Peyer's patch (tissue), 4 donors: ENCODE data around the gene PWWP2B.

ENCODE experiments used
- CTCF ChIP-seq, 6 experiments: fragments of 450-650 bp in 4 of 6; fragments of 200-600 bp in 2 of 6; sonication (generic) in 1 of 6; IDR thresholded peaks; one replicate each; pipeline ENCODE4 v1.5.1; 2017 to 2019; ENCODE audit warnings: antibody characterized with exemption in 6 of 6, mild to moderate bottlenecking in 3 of 6, moderate library complexity in 1 of 6
- POLR2A ChIP-seq, 2 donors: fragments of 450-650 bp; IDR thresholded peaks; one replicate each; pipeline ENCODE4 v1.5.1; 2017; ENCODE audit warnings: antibody characterized with exemption in 2 of 2, mild to moderate bottlenecking in 2 of 2, moderate library complexity in 2 of 2

DNA sequence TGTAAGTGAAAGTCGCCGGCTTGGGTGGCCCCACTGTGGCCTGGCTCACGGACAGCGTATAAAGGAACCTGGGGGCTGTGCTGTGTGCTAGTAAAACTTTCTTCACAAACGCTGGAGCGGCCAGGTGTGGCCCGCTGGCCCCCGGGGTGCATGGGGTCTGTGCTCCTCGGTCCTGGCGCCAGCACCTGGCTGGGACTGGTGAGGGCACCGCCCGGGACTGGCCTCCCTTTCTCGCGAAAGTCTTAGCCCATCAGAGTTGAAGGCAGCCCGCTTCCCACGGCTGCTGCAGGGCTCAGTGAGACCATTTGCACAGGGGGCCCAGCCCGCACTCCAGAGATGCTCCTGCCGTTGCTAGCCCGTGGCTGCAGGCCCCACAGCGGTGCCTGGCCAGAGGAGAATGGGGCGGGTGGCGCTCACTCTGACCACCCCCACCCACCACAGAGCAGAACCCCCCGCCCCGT is 5.8 kb downstream of the PWWP2B start:
- TF ChIP-seq CTCF (IDR thresholded peaks at IDR 0.05) (no peak), POLR2A (IDR thresholded peaks at IDR 0.05) (no peak)
